ENCODE measurements around the gene GJB2.

The GJB2 gene

DNA sequence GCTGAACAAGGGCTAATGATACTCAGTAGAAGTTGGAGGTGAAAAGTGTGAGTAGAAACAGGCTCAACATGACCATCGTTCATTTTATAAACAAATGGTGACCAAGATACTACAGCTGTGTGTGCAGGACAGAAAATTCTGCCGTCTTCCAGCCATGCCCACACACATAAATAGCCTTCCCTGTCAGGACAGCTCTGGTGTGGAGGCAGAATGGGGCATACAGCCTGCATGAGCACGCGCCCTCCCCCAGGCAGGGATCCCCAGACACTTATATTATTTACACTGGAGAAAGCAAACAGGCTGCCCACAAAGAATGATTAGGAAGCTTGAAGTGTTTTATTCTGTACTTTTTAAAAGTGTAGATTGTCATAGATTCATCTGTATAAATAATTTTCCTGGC is 52.3 kb downstream of the GJB2 start:
- no peak for FAIRE-seq

DNA sequence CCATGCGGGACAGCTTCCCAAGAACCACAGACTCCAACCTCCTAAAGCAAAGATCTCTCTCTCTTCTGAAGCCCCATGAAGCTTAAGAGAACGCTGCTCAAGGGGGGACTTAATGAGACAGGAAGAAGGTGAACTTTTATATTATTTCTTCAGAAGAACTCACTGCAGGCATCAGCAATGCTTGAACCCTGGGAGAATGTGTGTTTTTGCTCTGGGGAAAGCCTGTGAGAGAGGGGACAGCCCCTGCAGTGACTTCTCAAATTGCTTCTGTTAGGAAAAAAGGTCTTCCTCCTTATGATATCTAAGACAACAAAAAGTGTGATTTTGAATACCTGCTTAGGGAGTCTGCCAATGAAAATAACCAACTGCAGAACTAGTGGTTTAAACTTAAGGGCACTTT is 54.9 kb downstream of the GJB2 start:
- FAIRE-seq = no peak
